Measurements from ENCODE around the gene S100A14. TPM values are rescaled to one million over a fixed set of nuclear protein-coding genes. Genes with fewer than 3 reads are reported as not detected.

The S100A14 gene
- total RNA-seq, 1 experiment from 2014 or later, result 2.1 TPM

- ChIA-PET CTCF (interaction anchor here (1.4 to 5.1 kb wide), 5 partner anchors 18 to 277 kb away, joined by 3 to 230 read pairs (median 98); partner anchors contain the start of genes S100A14, S100A16 and S100A6), POLR2A (no interaction called here)
- peaks cover 45% of the 10 kb centered on the region for H3K4me1 Mint-ChIP-seq
- no peak for DNase-seq (ENCODE audit: low spot score)
- H3K36me3 Mint-ChIP-seq, result peaks cover 11% of the 10 kb centered on the region; the same call in 1 of the 2 replicates
- H3K9me3 Mint-ChIP-seq, result no peaks in the 10 kb centered on the region; the same call in 1 of the 2 replicates
- H3K27ac Mint-ChIP-seq, result peak overlapping the region; percentile 27; the same call in 1 of the 2 replicates
- H3K27me3 Mint-ChIP-seq (ENCODE audit: low read depth), result no peaks in the 10 kb centered on the region
- ATAC-seq, result no peak
- H3K4me3 Mint-ChIP-seq, result no peak overlapping the region
- TF ChIP-seq, protein P1, sequence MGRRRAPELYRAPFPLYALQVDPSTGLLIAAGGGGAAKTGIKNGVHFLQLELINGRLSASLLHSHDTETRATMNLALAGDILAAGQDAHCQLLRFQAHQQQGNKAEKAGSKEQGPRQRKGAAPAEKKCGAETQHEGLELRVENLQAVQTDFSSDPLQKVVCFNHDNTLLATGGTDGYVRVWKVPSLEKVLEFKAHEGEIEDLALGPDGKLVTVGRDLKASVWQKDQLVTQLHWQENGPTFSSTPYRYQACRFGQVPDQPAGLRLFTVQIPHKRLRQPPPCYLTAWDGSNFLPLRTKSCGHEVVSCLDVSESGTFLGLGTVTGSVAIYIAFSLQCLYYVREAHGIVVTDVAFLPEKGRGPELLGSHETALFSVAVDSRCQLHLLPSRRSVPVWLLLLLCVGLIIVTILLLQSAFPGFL (CRISPR knock-in tag; IDR thresholded peaks at IDR 0.05; ENCODE audit: borderline replicate concordance), result no peak
Observed at GRCh38 chr1:153629971-153630370, 13.8 kb upstream of the S100A14 start.

- peaks cover 15% of the 10 kb centered on the region for H3K36me3 Mint-ChIP-seq
- no peak for DNase-seq (ENCODE audit: low spot score)
- ChIA-PET CTCF (interaction anchor here (0.8 to 5.1 kb wide), 7 partner anchors 13 to 276 kb away, joined by 3 to 230 read pairs (median 29); partner anchors contain the start of genes S100A14, S100A16 and S100A6), POLR2A (interaction anchor here (1.0 kb wide), 1 partner anchor 17 kb away, joined by 3 read pairs; the partner anchor contains the start of gene S100A16)
- H3K27ac Mint-ChIP-seq, result peak overlapping the region; percentile 79
- no peak for ATAC-seq
- H3K4me1 Mint-ChIP-seq, result peaks cover 45% of the 10 kb centered on the region
- TF ChIP-seq TP53 (CRISPR knock-in tag; IDR thresholded peaks at IDR 0.05) (no peak), ATF3 (CRISPR knock-in tag; conservative IDR thresholded peaks at IDR 0.05) (no peak), FOXP4 (CRISPR knock-in tag; IDR thresholded peaks at IDR 0.05) (no peak), FOXP1 (CRISPR knock-in tag; IDR thresholded peaks at IDR 0.05; ENCODE audit: borderline replicate concordance) (no peak), CDX4 (CRISPR knock-in tag; IDR thresholded peaks at IDR 0.05; ENCODE audit: borderline replicate concordance) (no peak), NFATC4 (CRISPR knock-in tag; IDR thresholded peaks at IDR 0.05) (no peak), IRF2 (CRISPR knock-in tag; IDR thresholded peaks at IDR 0.05; ENCODE audit: borderline replicate concordance, low read depth) (no peak), ZNF396 (CRISPR knock-in tag; IDR thresholded peaks at IDR 0.05; ENCODE audit: borderline replicate concordance) (no peak), ZNF416 (CRISPR knock-in tag; IDR thresholded peaks at IDR 0.05) (no peak), MLX (CRISPR knock-in tag; IDR thresholded peaks at IDR 0.05) (no peak), NR3C1 (CRISPR knock-in tag; conservative IDR thresholded peaks at IDR 0.05; ENCODE audit: low read depth) (no peak), JAZF1 (CRISPR knock-in tag; IDR thresholded peaks at IDR 0.05) (no peak)
- TF ChIP-seq, protein P2, sequence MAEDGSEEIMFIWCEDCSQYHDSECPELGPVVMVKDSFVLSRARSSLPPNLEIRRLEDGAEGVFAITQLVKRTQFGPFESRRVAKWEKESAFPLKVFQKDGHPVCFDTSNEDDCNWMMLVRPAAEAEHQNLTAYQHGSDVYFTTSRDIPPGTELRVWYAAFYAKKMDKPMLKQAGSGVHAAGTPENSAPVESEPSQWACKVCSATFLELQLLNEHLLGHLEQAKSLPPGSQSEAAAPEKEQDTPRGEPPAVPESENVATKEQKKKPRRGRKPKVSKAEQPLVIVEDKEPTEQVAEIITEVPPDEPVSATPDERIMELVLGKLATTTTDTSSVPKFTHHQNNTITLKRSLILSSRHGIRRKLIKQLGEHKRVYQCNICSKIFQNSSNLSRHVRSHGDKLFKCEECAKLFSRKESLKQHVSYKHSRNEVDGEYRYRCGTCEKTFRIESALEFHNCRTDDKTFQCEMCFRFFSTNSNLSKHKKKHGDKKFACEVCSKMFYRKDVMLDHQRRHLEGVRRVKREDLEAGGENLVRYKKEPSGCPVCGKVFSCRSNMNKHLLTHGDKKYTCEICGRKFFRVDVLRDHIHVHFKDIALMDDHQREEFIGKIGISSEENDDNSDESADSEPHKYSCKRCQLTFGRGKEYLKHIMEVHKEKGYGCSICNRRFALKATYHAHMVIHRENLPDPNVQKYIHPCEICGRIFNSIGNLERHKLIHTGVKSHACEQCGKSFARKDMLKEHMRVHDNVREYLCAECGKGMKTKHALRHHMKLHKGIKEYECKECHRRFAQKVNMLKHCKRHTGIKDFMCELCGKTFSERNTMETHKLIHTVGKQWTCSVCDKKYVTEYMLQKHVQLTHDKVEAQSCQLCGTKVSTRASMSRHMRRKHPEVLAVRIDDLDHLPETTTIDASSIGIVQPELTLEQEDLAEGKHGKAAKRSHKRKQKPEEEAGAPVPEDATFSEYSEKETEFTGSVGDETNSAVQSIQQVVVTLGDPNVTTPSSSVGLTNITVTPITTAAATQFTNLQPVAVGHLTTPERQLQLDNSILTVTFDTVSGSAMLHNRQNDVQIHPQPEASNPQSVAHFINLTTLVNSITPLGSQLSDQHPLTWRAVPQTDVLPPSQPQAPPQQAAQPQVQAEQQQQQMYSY (CRISPR knock-in tag; IDR thresholded peaks at IDR 0.05), result no peak
- TF ChIP-seq, protein P3, sequence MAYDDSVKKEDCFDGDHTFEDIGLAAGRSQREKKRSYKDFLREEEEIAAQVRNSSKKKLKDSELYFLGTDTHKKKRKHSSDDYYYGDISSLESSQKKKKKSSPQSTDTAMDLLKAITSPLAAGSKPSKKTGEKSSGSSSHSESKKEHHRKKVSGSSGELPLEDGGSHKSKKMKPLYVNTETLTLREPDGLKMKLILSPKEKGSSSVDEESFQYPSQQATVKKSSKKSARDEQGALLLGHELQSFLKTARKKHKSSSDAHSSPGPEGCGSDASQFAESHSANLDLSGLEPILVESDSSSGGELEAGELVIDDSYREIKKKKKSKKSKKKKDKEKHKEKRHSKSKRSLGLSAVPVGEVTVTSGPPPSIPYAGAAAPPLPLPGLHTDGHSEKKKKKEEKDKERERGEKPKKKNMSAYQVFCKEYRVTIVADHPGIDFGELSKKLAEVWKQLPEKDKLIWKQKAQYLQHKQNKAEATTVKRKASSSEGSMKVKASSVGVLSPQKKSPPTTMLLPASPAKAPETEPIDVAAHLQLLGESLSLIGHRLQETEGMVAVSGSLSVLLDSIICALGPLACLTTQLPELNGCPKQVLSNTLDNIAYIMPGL (CRISPR knock-in tag; IDR thresholded peaks at IDR 0.05), result no peak
- no peaks in the 10 kb centered on the region for H3K27me3 Mint-ChIP-seq (ENCODE audit: low read depth)
- no peaks in the 10 kb centered on the region; the same call in 1 of the 2 replicates for H3K9me3 Mint-ChIP-seq
- no peak overlapping the region for H3K4me3 Mint-ChIP-seq
Observed at GRCh38 chr1:153629343-153629665, 13.2 kb upstream of the S100A14 start.

Measured in WTC11 (cell line).